GM12801 (cell line): Measurements from ENCODE around the gene ARID1B.

Experiments
- TF ChIP-seq, protein P1 (sequence below): IDR thresholded peaks from one replicate; pipeline ENCODE4 v1.5.1; 2011; ENCODE audit warnings: control low read depth; ENCODE audit not compliant: insufficient read length; ENCODE audit errors: extremely low read depth

Gene ARID1B

DNA sequence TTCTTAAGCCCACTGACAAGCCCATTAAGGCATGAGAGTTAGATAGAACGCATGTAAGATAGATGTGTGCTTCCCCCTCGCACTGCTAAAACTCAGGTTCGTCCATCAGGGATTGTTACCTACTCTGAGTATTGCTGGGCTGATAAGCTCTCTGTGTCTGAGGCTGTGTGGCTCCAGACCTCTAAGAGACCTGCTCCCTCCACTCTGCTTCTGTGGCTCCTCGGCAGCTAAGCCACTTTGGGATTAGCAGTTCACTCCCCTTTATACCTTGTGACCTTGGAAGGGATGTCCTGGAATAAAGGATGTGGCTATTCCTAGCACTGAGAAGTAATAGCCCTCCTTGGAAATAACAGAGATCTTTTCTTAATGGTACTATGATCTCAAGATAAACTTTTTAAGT is 381.3 kb downstream of the ARID1B start:
- TF ChIP-seq, protein P1, sequence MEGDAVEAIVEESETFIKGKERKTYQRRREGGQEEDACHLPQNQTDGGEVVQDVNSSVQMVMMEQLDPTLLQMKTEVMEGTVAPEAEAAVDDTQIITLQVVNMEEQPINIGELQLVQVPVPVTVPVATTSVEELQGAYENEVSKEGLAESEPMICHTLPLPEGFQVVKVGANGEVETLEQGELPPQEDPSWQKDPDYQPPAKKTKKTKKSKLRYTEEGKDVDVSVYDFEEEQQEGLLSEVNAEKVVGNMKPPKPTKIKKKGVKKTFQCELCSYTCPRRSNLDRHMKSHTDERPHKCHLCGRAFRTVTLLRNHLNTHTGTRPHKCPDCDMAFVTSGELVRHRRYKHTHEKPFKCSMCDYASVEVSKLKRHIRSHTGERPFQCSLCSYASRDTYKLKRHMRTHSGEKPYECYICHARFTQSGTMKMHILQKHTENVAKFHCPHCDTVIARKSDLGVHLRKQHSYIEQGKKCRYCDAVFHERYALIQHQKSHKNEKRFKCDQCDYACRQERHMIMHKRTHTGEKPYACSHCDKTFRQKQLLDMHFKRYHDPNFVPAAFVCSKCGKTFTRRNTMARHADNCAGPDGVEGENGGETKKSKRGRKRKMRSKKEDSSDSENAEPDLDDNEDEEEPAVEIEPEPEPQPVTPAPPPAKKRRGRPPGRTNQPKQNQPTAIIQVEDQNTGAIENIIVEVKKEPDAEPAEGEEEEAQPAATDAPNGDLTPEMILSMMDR, result no peak

DNA sequence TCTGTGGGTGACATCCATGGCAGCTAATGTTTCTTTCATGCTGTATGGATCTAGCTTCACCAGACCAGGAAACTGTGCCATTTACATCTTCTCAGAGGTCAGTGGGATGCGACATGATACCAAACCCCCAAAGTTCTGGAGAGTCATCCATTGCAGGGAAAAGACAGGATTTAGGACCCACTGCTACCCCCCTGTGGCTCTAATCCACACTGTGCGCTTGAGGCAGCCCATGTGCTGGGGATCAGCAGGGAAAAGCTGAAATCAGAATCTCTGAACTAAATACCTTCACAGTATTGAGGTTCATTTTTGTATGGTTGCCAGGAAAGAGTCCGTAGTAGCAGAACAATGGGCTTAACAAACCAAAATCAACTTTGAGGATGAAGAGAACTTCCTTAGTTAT is 381.7 kb downstream of the ARID1B start:
- TF ChIP-seq, protein P1, result no peak

- TF ChIP-seq, protein P1, result no peak
Observed at GRCh38 chr6:157159348-157159747, 382.2 kb downstream of the ARID1B start.

- TF ChIP-seq, protein P1, result no peak
Observed at GRCh38 chr6:157161912-157162311, 384.7 kb downstream of the ARID1B start.

- TF ChIP-seq, protein P1, result no peak
Observed at GRCh38 chr6:157162766-157163433, 385.7 kb downstream of the ARID1B start.

- TF ChIP-seq, protein P1, result no peak
Observed at GRCh38 chr6:157163434-157164159, 386.4 kb downstream of the ARID1B start.

DNA sequence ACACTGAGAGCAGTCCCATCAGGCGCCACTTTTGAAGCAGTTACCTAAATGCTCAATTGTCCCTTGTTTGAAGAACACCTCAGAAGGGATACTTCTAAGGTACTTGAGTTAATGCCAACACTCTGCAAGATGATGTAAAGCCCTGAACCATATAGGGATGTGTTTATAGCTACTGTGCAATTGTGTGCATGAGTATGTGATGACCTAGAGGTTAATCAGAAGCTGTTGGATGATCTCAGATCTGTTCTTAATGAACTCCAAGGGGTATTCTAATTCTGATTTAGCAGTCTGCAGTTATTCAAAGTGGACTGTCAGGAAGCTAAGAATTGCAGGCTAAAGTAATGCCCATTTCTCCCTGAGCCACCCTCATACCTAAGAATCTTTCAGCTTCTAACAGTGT is 387.8 kb downstream of the ARID1B start:
- TF ChIP-seq, protein P1, result no peak
